ENCODE measurements around the gene TRUB1. TPM values are rescaled to one million over a fixed set of nuclear protein-coding genes. Genes with fewer than 3 reads are reported as not detected.

TRUB1 gene
- total RNA-seq, 2 experiments from 2014 or later, result 17.1 to 18.5 TPM

DNA sequence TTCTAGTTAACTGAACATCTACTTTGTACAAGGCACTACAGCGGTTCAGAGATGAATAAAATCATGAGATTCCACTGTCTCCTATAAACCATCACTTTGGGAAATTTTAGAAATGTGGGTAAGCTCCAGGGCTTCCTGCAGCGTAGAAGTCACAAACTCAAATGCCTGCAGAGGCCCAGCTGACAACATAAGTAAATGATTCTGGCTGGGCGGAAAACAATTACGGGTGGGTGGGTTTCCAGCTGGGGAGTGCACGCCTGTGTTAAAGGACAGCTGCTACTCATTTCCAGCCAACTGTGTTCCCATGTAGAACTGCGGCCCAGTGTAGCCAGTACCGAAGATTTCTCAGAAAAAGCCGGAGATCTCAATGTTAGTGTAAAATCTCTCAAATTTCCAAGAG lies 85.7 kb downstream of the TRUB1 start:
- no peak for DNase-seq
- Mint-ChIP-seq H3K36me3 (no peaks in the 10 kb centered on the region), H3K27me3 (no peaks in the 10 kb centered on the region), H3K4me3 (no peak overlapping the region), H3K27ac (no peak overlapping the region), H3K4me1 (no peaks in the 10 kb centered on the region), H3K9me3 (no peaks in the 10 kb centered on the region)

DNA sequence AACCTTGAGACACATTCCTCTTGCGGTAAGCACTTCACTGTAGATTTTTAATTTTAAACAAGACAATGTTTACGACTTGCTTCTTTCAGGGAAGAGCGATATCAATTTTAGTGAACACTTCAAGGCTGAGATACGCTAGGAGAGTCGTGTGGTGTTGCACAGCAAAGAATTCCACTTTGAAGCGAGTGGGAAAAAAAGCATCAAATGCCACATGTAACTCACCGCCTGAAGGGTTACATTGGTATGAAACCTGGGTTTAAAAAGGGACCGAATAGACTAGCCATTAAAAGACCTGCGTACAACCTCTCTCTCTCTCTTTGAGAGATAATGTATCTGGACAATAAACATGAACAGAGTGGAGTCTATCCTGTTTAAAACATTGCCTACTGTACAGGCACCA lies 86.4 kb downstream of the TRUB1 start:
- no peaks in the 10 kb centered on the region for H3K4me1 Mint-ChIP-seq
- no peak for DNase-seq
- no peaks in the 10 kb centered on the region for H3K36me3 Mint-ChIP-seq
- H3K9me3 Mint-ChIP-seq, result no peaks in the 10 kb centered on the region
- no peaks in the 10 kb centered on the region for H3K27me3 Mint-ChIP-seq
- no peak overlapping the region for H3K27ac Mint-ChIP-seq
- H3K4me3 Mint-ChIP-seq, result no peak overlapping the region

DNA sequence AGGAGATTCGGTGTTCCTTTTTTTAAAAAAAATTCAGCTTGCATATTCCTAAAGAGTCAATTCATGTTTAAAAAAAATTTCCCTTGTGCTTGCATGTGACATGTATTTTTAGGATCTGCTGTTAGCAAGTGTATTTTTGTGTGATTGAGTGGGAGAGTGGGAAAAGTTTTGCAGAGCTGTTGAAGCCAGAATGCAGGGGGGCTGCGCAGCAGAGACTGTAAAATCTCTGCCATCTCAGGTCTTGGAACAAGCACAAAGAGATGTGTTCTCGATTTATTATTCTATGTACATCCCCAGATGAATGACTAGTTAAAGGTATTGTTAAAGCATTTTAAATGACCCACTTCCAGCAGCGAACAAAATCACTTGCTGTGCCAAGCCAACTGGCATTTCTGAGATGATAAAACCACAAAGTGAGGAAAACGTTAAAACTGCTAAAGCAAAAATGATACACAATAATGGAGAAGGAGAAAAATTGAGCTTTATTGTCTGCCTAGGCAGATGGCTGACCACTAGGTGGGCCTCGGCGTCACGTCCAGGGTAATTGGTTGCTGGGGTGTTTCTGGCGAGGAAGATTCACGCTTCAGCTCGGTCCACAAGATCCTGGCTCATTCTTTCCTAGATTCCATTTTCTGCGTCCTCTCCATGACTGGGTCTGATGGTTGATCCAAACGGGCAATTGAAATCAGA lies 88.2 kb downstream of the TRUB1 start:
- no peaks in the 10 kb centered on the region for H3K4me1 Mint-ChIP-seq

DNA sequence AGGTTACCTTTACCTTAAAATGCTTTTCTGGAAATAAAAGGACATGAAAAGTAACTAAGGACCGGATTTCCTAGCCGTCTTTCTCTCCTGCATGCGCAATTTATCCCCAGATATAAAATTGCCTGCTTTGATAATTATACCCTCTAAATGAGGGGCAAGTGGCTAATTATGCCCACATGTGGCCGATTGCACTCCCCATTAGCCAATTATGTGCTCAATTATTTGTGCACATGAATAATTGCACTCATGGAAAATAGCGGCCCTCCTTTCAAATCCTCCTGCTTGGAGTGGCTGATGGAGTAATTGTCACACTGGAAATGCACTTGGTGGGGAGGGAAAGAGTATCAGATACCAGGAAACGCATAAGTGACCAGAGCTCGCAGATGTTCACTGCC lies 88.7 kb downstream of the TRUB1 start:
- no peak for DNase-seq
- H3K9me3 Mint-ChIP-seq, result no peaks in the 10 kb centered on the region
- no peak overlapping the region for H3K27ac Mint-ChIP-seq
- H3K36me3 Mint-ChIP-seq, result no peaks in the 10 kb centered on the region
- H3K4me1 Mint-ChIP-seq, result no peaks in the 10 kb centered on the region
- no peak overlapping the region for H3K4me3 Mint-ChIP-seq
- no peaks in the 10 kb centered on the region for H3K27me3 Mint-ChIP-seq

More for the DNA sequence above, 88.2 kb downstream of the TRUB1 start:
- Mint-ChIP-seq H3K27ac (no peak overlapping the region), H3K4me3 (no peak overlapping the region), H3K36me3 (no peaks in the 10 kb centered on the region), H3K27me3 (no peaks in the 10 kb centered on the region), H3K9me3 (no peaks in the 10 kb centered on the region)
- no peak for DNase-seq

Other genes starting within 250 kb of the TRUB1 start
- gene FHIP2A, start 116.4 kb upstream of the TRUB1 start, total RNA-seq, result 10 to 100 TPM; 13.2 to 14.7 TPM
- 1 to 10 TPM in 1 of 2 experiments, under 1 TPM in 1; 0.41 to 1.0 TPM for gene ATRNL1, start 155.2 kb downstream of the TRUB1 start, total RNA-seq